HepG2 (cell line): ENCODE results near the gene ASCC2. TPM values are rescaled to one million over a fixed set of nuclear protein-coding genes. Genes with fewer than 3 reads are reported as not detected.

Source experiments
- ATAC-seq: fragments of 200-7000 bp; cut with Tn5 transposase; 3 replicates; pipeline ENCODE4 v1.9.1; 2020; ENCODE audit warnings: mild to moderate bottlenecking, moderate library complexity
- BruUV-seq: library from RNA; stranded (reverse); fragments of 400-500 nt; replicated peaks from 2 replicates; lab custom pipeline; 2021; lab: Mats Ljungman, UMichigan
- CTCF ChIA-PET: fragments of 300-600 bp; formaldehyde crosslinking; extraction: SDS; loops from one replicate; lab custom pipeline; 2021; ENCODE audit warnings: low total read pairs, inconsistent platforms, low intra/inter-chr PET ratio; lab: Yijun Ruan, JAX
- POLR2A ChIA-PET: fragments of 350-600 bp; sonication (Branson Sonifier 250); formaldehyde crosslinking; loops from one replicate; lab custom pipeline; 2020; ENCODE audit warnings: antibody characterized with exemption, inconsistent platforms; lab: Yijun Ruan, JAX
- DNase-seq: peaks from one replicate; pipeline ENCODE4 v3.0.0-alpha.2; 2015; ENCODE audit warnings: low spot score
- FAIRE-seq: peaks from 3 replicates; lab custom pipeline; 2011; peaks lifted over from hg19 to GRCh38; lab: Jason Lieb, UNC
- H2AFZ ChIP-seq: one replicate; pipeline ENCODE4 v1.6.1; 2011; ENCODE audit warnings: low read length, inconsistent platforms
- H3K27ac ChIP-seq: fragments of 300-600 bp; 3 replicates; pipeline ENCODE4 v1.8.0; 2011; ENCODE audit warnings: mixed run types, mild to moderate bottlenecking, mixed read lengths, low read length, inconsistent platforms; ENCODE audit not compliant: insufficient read depth; ENCODE audit errors: extremely low read length
- H3K27me3 ChIP-seq, 2 experiments: fragments of 200-600 bp in 1 of 2; 2 replicates in 1 of 2; 3 replicates in 1 of 2; pipeline versions ENCODE4 v1.6.0 to v1.8.0; 2011; ENCODE audit warnings: low read length in 2 of 2, mild to moderate bottlenecking in 2 of 2, moderate library complexity in 2 of 2, inconsistent platforms in 1 of 2; ENCODE audit not compliant: insufficient read depth in 2 of 2, control insufficient read depth in 1 of 2
- H3K36me3 ChIP-seq, 2 experiments: fragments of 200-600 bp in 1 of 2; replicated peaks in 1 of 2; 2 replicates in 1 of 2; 3 replicates in 1 of 2; pipeline versions ENCODE4 v1.5.1 to v1.8.0; 2011; ENCODE audit warnings: low read length in 2 of 2, inconsistent platforms in 1 of 2; ENCODE audit not compliant: insufficient read depth in 2 of 2, control insufficient read depth in 1 of 2
- H3K4me1 ChIP-seq: 2 replicates; pipeline ENCODE4 v1.5.1; 2012; ENCODE audit warnings: low read length, inconsistent platforms; ENCODE audit not compliant: insufficient read depth
- H3K4me2 ChIP-seq: 2 replicates; pipeline ENCODE4 v1.6.0; 2011; ENCODE audit warnings: low read depth, low read length, inconsistent platforms
- H3K4me3 ChIP-seq, 3 experiments: fragments of 200-600 bp in 1 of 3; sonication (generic), shearing (Covaris generic) in 1 of 3; replicated peaks in 1 of 3; 2 replicates each; pipeline ENCODE4 v1.5.1; 2011 to 2016; ENCODE audit warnings: low read length in 3 of 3, inconsistent platforms in 2 of 3, low read depth in 2 of 3, mild to moderate bottlenecking in 2 of 3, control low read depth in 1 of 3, mixed read lengths in 1 of 3; ENCODE audit not compliant: insufficient read depth in 1 of 3
- H3K79me2 ChIP-seq: one replicate; pipeline ENCODE4 v1.6.1; 2011; ENCODE audit warnings: low read length, inconsistent platforms; ENCODE audit not compliant: insufficient read depth
- H3K9ac ChIP-seq: 2 replicates; pipeline ENCODE4 v1.6.0; 2011; ENCODE audit warnings: mild to moderate bottlenecking, low read depth, low read length, inconsistent platforms; ENCODE audit not compliant: insufficient read depth
- H3K9me3 ChIP-seq: 2 replicates; pipeline ENCODE4 v1.5.1; 2012; ENCODE audit warnings: mild to moderate bottlenecking, low read length
- H4K20me1 ChIP-seq: 2 replicates; pipeline ENCODE4 v1.6.0; 2011; ENCODE audit warnings: inconsistent platforms, mild to moderate bottlenecking, low read length, moderate library complexity; ENCODE audit not compliant: insufficient read depth
- HNF4A ChIP-seq: sonication (generic); formaldehyde crosslinking; IDR thresholded peaks from 2 replicates; pipeline ENCODE4 v1.4.0; 2020; ENCODE audit warnings: missing genetic modification reagents
- ZNF253 ChIP-seq: sonication (generic); formaldehyde crosslinking; IDR thresholded peaks from 2 replicates; pipeline ENCODE4 v1.8.0; 2022; ENCODE audit warnings: mild to moderate bottlenecking, missing genetic modification reagents, borderline replicate concordance
- ZNF362 ChIP-seq: sonication (generic); formaldehyde crosslinking; IDR thresholded peaks from 2 replicates; pipeline ENCODE4 v1.4.0; 2020; ENCODE audit warnings: missing genetic modification reagents, mild to moderate bottlenecking, borderline replicate concordance
- ZNF652 ChIP-seq: IDR thresholded peaks from 2 replicates; pipeline ENCODE4 v1.6.1; 2016; ENCODE audit warnings: low read depth, borderline replicate concordance
- ZNF687 ChIP-seq: sonication (generic); formaldehyde crosslinking; IDR thresholded peaks from 2 replicates; pipeline ENCODE4 v1.5.1; 2020; ENCODE audit warnings: mild to moderate bottlenecking, missing genetic modification reagents, moderate library complexity
- WGBS: methylation state at CpG from one replicate; pipeline ENCODE4 v1.1.6; 2017; ENCODE audit warnings: low lambda C conversion rate; 5-methylcytosine and 5-hydroxymethylcytosine counted together
- in situ Hi-C: cut with HindIII; loops from 2 replicates; pipeline ENCODE4 v1.10.0; 2017; ENCODE audit warnings: low pct_unique_long_range_greater_than_20kb; ENCODE audit not compliant: extremely low pct_ligation_motif_present
- intact Hi-C: fragments of 100-400 bp; cut with micrococcal nuclease; formaldehyde crosslinking; loops from one replicate; pipeline ENCODE4 v1.10.0; 2022; ENCODE audit not compliant: unreplicated experiment
- polyA plus RNA-seq, 8 experiments: library from polyadenylated mRNA; depleted of rRNA in 3 of 8; stranded (reverse) in 7 of 8; unstranded in 1 of 8; fragments of >200 nt; fragmentation: Illumina TruSeq in 4 of 8; extraction: Trizol in 4 of 8; gene quantifications; 2 replicates each; pipeline versions ENCODE4 v1.2.1 to v1.2.3, GENCODE V29; 2011 to 2016; ENCODE audit warnings: low read depth in 4 of 8, missing spikeins in 1 of 8, mixed read lengths in 1 of 8; ENCODE audit not compliant: insufficient read depth in 1 of 8
- total RNA-seq, 5 experiments: library from RNA; depleted of rRNA; stranded (reverse); fragments of >200 nt; fragmentation: Illumina TruSeq; extraction: Trizol; gene quantifications; 2 replicates each; pipeline ENCODE4 v1.2.3, GENCODE V29; 2016; ENCODE audit warnings: low read depth in 1 of 5
- TF ChIP-seq, protein P1 (sequence below): sonication (generic); formaldehyde crosslinking; IDR thresholded peaks from 2 replicates; pipeline ENCODE4 v1.4.0; 2020; ENCODE audit warnings: mild to moderate bottlenecking, missing genetic modification reagents, borderline replicate concordance
- TF ChIP-seq, protein P2 (sequence below): sonication (generic); formaldehyde crosslinking; IDR thresholded peaks from 2 replicates; pipeline ENCODE4 v1.4.0; 2020; ENCODE audit warnings: mild to moderate bottlenecking, missing genetic modification reagents

The ASCC2 gene
- total and polyA plus RNA-seq, 2 of the 13 experiments (the other 11 are each of a cell fraction or from before 2014, with no cell fraction given), result 26.2 to 26.3 TPM

- TF ChIP-seq, protein P1, sequence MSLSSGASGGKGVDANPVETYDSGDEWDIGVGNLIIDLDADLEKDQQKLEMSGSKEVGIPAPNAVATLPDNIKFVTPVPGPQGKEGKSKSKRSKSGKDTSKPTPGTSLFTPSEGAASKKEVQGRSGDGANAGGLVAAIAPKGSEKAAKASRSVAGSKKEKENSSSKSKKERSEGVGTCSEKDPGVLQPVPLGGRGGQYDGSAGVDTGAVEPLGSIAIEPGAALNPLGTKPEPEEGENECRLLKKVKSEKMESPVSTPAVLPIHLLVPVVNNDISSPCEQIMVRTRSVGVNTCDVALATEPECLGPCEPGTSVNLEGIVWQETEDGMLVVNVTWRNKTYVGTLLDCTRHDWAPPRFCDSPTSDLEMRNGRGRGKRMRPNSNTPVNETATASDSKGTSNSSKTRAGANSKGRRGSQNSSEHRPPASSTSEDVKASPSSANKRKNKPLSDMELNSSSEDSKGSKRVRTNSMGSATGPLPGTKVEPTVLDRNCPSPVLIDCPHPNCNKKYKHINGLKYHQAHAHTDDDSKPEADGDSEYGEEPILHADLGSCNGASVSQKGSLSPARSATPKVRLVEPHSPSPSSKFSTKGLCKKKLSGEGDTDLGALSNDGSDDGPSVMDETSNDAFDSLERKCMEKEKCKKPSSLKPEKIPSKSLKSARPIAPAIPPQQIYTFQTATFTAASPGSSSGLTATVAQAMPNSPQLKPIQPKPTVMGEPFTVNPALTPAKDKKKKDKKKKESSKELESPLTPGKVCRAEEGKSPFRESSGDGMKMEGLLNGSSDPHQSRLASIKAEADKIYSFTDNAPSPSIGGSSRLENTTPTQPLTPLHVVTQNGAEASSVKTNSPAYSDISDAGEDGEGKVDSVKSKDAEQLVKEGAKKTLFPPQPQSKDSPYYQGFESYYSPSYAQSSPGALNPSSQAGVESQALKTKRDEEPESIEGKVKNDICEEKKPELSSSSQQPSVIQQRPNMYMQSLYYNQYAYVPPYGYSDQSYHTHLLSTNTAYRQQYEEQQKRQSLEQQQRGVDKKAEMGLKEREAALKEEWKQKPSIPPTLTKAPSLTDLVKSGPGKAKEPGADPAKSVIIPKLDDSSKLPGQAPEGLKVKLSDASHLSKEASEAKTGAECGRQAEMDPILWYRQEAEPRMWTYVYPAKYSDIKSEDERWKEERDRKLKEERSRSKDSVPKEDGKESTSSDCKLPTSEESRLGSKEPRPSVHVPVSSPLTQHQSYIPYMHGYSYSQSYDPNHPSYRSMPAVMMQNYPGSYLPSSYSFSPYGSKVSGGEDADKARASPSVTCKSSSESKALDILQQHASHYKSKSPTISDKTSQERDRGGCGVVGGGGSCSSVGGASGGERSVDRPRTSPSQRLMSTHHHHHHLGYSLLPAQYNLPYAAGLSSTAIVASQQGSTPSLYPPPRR (CRISPR knock-in tag), result no peak
These were observed 52.0 kb downstream of the ASCC2 start (continued) for GRCh38 chr22:29786031-29786430.

DNA sequence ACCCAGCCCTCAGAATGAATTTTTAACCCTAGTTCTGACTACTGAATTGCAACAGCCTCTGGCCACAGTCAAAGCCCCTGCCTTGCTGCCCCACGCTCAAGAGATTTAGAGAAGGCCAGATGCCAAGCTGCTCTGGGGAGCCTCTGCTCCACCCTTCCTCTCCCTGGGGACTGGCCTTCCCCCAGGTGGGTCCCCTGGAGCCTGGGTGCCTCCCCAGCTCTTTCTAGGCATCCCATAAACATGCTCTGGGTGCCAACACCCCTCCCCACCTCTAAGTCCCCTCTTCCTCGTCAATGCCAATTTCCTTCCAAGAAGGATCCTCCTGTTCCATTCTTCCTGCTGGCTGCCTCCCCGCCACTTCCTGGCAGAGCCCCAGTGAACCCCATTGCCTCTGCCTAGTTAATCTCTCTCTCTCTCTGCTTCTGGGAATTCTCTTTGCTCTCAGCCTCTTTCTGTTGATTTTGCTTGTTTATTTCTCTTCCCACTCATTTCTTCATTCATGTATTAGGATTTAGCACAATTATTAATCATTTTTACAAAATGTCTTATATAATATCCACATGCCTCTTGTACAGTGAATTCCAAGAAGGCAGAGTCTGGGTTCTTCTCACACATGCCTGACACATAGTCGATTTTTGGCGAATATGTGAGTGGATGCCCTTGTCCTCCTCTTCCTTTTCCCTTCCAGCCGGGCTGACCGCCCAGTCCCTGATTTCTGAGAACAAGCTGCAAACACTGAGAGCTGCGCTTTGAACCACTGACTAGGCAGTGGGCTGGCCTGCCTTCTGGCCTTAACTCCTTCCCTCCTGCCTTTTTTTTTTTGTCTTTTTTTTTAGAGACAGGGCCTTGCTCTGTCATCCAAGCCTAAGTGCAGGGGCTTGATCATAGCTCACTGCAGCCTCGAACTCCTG, 53.4 kb downstream of the ASCC2 start:
- Histone ChIP-seq H3K4me2 (peak overlapping the region; percentile 58), H3K27me3 (no peaks in the 10 kb centered on the region), H3K36me3 (peaks cover 10 to 19% of the 10 kb centered on the region in 2 experiments), H3K27ac (peak overlapping the region; percentile 28), H4K20me1 (no peaks in the 10 kb centered on the region), H3K9ac (no peak overlapping the region), H3K4me3 (peak overlapping the region in 1 of 3 experiments; percentile 25; a peak in 1 of 6 replicates), H3K9me3 (no peaks in the 10 kb centered on the region), H3K79me2 (no peaks in the 10 kb centered on the region), H2AFZ (no peak overlapping the region), H3K4me1 (peaks cover 82% of the 10 kb centered on the region)
- no TSS peak for BruUV-seq
- DNase-seq, result peak; percentile 38
- peak; percentile 11; the same call in 1 of the 3 replicates for ATAC-seq
- FAIRE-seq, result peak; percentile 66
- intact Hi-C loops, result no loop called here
- WGBS, result 40% methylated on average over 9 of the region's 9 CpGs
- POLR2A ChIA-PET, result interaction anchor here (0.9 to 2.5 kb wide), 2 partner anchors 13 to 22 kb away, joined by 3 to 8 read pairs; no protein-coding TSS in a partner anchor
- in situ Hi-C loops, result no loop called here
- CTCF ChIA-PET, result no interaction called here
- TF ChIP-seq ZNF652 (CRISPR knock-in tag) (peak; percentile 87), ZNF253 (CRISPR knock-in tag) (no peak), ZNF687 (CRISPR knock-in tag) (peak; percentile 21; the same call in 1 of the 2 replicates), ZNF362 (CRISPR knock-in tag) (peak; percentile 37; the same call in 1 of the 2 replicates), HNF4A (0 out of 2 replicates have a peak, but pooled peaks have one; percentile 6)
- TF ChIP-seq, protein P2, sequence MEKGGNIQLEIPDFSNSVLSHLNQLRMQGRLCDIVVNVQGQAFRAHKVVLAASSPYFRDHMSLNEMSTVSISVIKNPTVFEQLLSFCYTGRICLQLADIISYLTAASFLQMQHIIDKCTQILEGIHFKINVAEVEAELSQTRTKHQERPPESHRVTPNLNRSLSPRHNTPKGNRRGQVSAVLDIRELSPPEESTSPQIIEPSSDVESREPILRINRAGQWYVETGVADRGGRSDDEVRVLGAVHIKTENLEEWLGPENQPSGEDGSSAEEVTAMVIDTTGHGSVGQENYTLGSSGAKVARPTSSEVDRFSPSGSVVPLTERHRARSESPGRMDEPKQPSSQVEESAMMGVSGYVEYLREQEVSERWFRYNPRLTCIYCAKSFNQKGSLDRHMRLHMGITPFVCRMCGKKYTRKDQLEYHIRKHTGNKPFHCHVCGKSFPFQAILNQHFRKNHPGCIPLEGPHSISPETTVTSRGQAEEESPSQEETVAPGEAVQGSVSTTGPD (CRISPR knock-in tag), result no peak
